KOPT-K1 (cell line): ENCODE data around the gene SYCP2.
A peak's percentile ranks its signal among the peaks of the same experiment; 100 is the strongest.

Experiments
- H3K27ac ChIP-seq: fragments of 200-600 bp; sonication (generic); 2 replicates; pipeline ENCODE4 v1.5.1; 2016; ENCODE audit warnings: antibody characterized with exemption, mild to moderate bottlenecking, low read depth, low read length; ENCODE audit not compliant: poor library complexity, severe bottlenecking
- H3K36me3 ChIP-seq: fragments of 200-600 bp; sonication (generic); 2 replicates; pipeline ENCODE4 v1.5.1; 2017; ENCODE audit warnings: antibody characterized with exemption, mild to moderate bottlenecking, low read length, moderate library complexity; ENCODE audit not compliant: insufficient read depth
- H3K9me3 ChIP-seq: fragments of 200-600 bp; sonication (generic); 2 replicates; pipeline ENCODE4 v1.5.1; 2017; ENCODE audit warnings: antibody characterized with exemption, low read length, mild to moderate bottlenecking; ENCODE audit not compliant: insufficient read depth, poor library complexity, severe bottlenecking

Gene SYCP2

DNA sequence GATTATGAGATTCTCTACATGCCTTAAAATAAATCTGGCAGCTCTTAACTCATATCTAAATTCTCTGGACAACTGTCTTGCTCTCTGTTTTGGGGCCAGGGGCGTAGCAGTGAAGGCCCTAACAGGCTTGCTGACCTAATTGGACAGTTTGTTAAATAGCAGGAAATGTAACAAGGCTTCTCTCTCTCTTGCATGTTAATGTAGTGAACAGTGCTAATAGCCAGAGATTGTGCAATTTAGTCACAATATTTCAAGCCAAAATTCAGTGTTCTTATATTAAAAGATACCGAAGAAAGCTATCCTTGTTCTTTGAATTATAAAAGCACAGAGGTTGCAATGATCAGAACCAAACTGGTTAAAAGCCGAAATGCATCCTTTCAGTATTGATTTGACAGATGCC, 3.7 kb upstream of the SYCP2 start:
- H3K36me3 ChIP-seq = peaks cover 17% of the 10 kb centered on the region
- H3K27ac ChIP-seq = no peak overlapping the region
- H3K9me3 ChIP-seq = no peaks in the 10 kb centered on the region

DNA sequence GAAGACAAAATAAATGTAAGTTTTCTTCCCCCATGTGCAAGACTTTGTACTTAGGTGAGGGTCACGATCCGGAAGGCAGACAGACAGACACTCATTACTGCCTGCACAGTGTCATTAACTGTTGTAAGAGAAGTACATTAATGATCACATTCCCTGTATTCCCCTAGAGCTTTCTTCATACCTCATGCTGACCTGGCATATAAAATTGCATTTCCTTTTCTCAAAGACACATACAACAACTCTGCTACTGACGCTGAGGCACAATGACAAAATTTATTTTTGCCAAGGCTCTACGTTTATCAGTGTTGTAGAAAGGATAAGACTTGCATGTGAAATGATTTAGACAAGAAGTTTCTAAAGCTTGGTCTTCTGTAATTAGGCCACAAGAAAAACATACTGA, 3.0 kb upstream of the SYCP2 start:
- Histone ChIP-seq H3K27ac (no peak overlapping the region), H3K36me3 (peaks cover 12% of the 10 kb centered on the region), H3K9me3 (no peaks in the 10 kb centered on the region)

DNA sequence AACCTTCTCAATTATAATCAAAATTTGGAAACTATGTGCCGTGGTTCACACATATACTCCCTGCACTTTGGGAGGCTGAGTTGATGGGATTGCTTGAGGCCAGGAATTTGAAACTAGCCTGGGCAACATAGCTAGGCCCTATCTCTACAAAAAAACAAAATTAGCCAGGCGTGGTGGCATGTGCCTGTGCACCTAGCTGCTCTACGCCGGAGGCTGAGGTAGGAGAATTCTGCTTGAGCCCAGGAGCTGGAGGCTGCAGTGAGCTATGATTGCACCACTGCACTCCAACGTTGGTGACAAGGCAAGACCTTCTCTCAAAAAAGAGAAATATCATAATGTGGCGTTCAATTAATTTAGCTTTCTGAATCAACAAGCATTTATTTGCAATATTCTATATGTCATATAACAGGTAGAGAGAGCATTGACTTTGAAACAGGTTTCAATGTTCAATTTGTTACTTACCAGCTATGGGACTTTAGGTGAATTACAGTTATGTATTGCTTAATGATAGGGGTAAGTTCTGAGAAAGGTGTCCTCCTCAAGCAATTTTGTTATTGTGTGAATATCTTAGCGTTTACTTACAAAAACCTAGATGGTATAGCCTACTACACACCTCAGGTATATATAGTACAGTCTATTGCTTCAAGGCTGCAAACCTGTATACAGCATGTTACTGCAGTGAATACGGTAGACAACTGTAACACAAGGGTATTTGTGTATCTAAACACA, 2.2 kb upstream of the SYCP2 start:
- peaks cover 12% of the 10 kb centered on the region for H3K36me3 ChIP-seq
- H3K27ac ChIP-seq = no peak overlapping the region
- H3K9me3 ChIP-seq = no peaks in the 10 kb centered on the region

DNA sequence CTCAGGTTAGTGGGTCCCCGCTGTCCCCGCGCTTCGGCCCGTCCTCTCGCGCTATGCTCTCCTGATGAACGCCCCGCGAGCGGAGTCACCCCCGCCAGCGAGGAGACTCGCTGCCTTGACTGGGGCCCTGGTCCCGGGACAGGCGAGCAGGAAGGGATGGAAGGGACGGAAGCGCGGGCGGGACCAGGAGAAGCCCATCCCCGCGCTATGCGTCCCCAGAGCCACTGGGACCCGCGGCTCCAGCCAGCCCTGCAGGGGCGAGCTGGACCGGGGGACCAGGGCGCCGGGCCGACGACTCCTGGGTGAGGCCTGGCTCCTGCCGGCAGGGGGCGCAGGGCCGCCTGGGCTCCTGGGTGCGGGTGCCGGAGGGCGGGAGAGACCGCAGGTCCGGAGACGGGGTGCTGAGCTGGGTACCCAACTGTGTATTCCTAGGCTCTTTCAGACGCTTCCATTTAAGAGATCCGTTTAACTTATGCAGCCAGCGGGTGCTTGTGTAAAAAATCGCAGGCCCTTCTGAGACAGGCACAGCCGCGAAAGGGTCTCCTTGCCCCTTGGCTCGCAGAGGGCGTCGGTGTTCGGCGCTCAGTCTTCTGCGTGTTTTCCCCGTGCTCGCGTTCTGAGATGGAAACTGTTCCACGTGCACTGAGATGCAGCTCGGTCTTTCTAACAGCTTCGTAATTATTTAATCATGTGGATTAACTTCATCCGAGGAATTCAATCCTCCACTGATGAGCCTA, 580 bp upstream of the SYCP2 start:
- H3K27ac ChIP-seq = peak overlapping the region; percentile 99
- no peaks in the 10 kb centered on the region for H3K9me3 ChIP-seq
- peaks cover 14% of the 10 kb centered on the region for H3K36me3 ChIP-seq

DNA sequence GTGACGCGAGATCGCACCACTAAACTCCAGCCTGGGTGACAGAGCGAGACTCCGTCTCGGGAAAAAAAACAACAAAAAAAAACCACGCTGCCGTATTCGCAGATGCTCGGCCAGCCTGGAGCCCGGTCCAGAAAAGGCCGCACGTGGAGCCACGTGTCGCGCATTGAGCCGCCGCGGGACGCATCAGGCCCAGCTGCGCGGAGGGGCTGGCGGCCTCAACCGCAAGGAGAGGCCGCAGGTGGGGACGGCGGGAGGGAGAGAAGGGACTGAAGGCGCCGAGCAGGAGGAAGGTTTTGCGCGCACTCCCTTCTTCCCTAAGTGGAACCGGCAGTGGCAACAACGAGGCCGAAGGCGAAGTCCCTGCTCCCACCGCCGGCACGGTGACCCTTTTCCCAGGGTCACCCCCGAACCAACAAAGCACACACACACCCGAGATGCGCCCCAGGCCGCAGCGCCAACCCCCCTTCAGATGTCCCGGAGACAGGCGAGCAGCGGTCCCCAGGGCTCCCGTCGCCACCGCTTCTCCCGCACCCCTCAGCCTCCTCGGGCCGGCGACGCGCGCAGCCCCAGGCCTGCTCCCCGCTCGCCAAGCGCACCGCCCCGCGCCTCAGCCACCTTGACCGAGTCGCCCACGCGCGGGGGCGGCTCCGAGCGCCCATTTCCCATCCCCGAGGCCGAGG, 681 bp downstream of the SYCP2 start:
- peaks cover 6% of the 10 kb centered on the region; the same call in 1 of the 2 replicates for H3K36me3 ChIP-seq

DNA sequence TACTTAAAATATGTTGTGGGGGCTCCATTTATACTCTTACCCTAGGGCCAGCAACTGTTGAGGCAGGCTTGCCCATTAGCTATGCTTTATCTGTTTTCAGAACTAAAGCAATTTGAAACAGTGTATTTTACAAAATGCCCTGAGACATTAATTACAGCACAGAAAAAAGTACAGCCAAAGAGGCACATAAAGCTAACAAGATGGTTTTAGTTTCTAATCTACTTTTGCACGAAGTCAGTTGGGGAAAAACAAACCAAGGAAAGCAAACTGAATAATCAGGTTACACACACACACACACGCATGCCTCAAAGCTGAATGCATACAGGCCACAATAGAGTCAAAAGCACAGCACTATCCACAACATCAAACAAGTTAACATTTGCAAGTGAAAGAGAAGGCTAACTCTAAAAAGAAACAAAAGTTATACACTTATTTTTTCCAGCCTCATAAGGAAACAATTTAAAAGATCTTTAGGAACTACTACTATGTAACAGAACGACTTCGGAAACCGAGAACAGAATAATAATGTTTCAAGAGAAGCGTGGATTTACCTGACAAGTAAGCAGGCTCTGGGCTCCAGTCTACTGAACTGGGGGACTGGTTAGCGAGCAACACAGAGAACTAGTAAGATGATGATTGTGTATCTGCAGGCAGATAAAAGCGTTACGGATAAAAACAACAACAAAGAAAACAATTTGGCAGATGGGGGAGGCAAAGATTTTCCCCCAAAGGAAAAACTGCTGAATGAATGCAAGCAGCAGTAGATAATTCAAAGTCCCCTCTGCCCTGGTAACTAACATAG, 1.7 kb downstream of the SYCP2 start:
- peaks cover 6% of the 10 kb centered on the region for H3K36me3 ChIP-seq
- peak overlapping the region; percentile 99 for H3K27ac ChIP-seq
- no peaks in the 10 kb centered on the region for H3K9me3 ChIP-seq

More for the DNA sequence above, 681 bp downstream of the SYCP2 start:
- Histone ChIP-seq H3K9me3 (no peaks in the 10 kb centered on the region), H3K27ac (peak overlapping the region; percentile 99)

DNA sequence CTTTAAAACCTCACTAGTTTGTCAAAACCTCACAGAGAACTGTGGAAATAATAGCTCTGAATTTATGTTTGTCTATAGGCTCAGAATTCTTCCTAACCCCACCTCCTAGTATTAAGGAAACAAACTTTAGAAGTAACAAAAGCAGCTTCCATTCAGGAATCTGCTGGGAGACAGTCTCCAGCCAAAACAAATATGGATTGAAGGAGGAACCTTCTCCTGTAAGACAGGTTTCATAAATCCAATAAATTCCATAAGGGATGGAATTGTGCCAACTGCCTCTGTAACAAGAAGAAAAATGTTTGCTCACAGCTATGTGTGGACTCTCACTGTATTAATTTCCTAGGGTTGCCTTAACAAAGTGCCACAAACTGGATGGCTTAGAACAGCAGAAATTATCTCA, 7.5 kb downstream of the SYCP2 start:
- H3K9me3 ChIP-seq = no peaks in the 10 kb centered on the region
- peaks cover 20% of the 10 kb centered on the region for H3K36me3 ChIP-seq
- no peak overlapping the region for H3K27ac ChIP-seq

DNA sequence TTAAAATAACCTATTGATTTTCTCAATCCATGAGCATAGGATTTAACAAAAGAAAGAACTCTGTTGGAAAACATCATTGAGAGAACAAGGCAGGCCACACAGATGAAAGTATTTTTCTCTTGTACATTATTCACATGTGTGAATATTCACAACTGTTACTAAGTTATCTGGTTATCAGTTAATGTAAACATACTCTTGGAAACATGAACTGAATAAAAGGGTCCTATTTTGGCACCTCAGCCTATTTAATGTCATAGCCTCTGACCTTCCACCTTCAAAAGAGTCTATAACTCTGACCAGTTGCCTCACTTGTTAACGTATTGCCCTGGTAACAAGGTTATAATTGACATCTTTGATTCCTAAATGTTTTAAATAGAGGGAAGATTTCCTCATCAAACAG, 8.1 kb downstream of the SYCP2 start:
- H3K27ac ChIP-seq = no peak overlapping the region
- H3K9me3 ChIP-seq = no peaks in the 10 kb centered on the region
- H3K36me3 ChIP-seq = peaks cover 22% of the 10 kb centered on the region

DNA sequence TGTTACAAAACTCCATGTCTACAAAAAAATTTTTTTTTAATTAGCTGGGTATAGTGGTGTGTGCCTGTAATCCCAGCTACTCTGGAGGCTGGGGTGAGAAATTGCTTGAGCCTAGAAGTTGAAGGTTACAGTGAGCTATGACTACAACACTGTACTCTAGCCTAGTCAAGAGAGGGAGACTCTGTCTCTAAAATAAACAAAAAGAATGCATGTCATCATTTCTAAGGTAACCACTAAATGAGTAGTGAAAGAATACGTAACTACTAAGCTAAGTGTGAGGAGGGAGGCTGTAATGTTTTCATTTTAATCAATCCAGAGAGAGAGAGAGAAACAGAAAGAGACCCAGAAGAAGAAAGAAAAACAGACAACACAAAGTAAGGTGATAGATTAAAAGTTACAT, 9.9 kb downstream of the SYCP2 start:
- Histone ChIP-seq H3K36me3 (peaks cover 34% of the 10 kb centered on the region), H3K27ac (no peak overlapping the region), H3K9me3 (no peaks in the 10 kb centered on the region)

DNA sequence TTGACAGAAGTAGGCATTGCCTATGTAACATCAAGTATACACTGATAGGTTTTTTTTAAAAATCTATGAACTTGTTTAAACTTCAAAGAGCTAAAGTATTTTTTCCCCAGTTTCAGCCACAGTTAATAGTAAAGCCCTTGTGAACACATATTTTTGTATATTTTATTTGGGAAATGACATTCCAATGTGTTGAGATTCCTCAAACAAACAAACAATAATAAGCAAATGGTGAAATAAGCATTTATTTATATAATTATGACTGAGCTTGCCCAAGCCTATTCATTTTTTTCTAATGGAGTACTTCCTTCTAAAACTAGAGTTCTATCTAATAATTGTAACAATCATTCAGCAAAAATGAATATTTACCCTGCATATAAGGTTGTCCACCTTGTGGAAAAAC, 12.5 kb downstream of the SYCP2 start:
- H3K36me3 ChIP-seq = peaks cover 51% of the 10 kb centered on the region
- no peaks in the 10 kb centered on the region for H3K9me3 ChIP-seq
- no peak overlapping the region for H3K27ac ChIP-seq

DNA sequence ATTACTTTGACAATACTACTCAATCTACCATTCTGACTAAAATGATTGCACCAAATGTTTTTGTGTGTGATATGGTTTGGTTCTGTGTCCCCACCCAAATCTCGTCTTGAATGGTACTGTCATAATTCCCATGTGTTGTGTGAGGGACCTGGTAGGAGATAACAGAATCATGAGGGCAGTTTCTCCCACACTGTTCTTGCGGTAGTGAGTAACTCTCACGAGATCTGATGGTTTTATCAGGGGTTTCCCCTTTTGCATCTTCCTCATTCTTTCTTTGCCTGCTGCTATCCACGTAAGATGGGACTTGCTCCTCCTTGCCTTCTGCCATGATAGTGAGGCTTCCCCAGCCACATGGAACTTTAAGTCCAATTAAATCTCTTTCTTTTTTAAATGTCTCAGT, 20.8 kb downstream of the SYCP2 start:
- H3K36me3 ChIP-seq = peaks cover 91% of the 10 kb centered on the region
- H3K27ac ChIP-seq = no peak overlapping the region
- no peaks in the 10 kb centered on the region for H3K9me3 ChIP-seq

DNA sequence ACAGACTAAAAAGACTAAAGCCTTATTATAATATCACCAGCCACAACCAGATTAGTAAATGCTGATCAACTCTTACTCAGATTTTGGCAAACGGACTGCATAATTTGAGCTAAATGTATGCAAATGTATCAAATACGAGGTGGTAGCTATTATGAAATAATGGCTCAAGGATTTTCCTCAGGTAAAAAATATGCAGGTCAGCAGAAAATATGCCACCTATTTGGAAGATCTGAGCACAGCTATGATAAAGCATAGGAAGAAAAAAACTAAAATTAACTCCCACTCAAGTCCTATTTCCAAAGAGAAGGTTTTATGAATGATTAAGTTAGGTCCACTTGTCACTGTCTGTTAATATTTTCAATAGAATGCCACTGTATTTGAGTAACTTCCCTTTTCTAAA, 22.4 kb downstream of the SYCP2 start:
- Histone ChIP-seq H3K27ac (no peak overlapping the region), H3K36me3 (peaks cover 92% of the 10 kb centered on the region), H3K9me3 (no peaks in the 10 kb centered on the region)

DNA sequence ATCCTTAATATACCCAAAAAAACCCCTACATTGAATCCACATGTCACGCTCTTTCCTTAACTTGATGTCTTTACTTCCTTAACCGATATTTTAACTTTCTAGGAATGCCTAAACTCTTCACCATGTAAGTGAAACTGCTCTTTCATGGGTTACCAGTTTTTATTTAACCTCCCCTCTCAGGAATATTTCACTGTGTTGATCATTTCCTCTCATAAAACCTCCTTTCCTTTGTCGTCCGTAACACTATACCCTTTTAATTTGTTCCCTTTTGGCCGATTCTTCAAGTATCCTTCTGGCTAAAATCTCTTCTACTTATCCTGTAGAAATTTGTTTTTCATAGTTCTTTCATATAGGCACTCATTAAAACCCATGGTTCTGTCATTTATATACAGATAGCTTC, 24.6 kb downstream of the SYCP2 start:
- no peaks in the 10 kb centered on the region for H3K9me3 ChIP-seq
- H3K36me3 ChIP-seq = peaks cover 96% of the 10 kb centered on the region

DNA sequence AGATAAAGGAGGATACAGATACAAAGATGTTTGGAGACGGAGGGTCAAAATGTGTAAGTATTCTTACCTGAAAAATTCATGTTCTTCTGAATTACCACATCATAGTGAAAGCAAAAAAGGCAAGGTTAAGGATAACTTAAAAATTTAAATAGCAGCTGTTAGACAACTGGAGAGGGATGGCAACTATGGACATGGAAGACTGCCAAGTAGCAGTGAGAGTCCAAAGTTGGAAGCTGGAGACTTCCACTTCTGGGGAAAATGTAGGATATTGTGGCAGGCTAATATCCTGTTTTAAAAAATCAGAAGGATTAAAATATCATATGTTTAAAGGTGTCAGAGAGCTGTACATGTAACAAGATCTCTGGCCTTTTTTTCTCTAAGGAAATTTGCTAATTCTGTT, 29.8 kb downstream of the SYCP2 start:
- H3K27ac ChIP-seq = no peak overlapping the region
- no peaks in the 10 kb centered on the region for H3K9me3 ChIP-seq
- peaks cover 98% of the 10 kb centered on the region for H3K36me3 ChIP-seq

More for the DNA sequence above, 24.6 kb downstream of the SYCP2 start:
- H3K27ac ChIP-seq = no peak overlapping the region

DNA sequence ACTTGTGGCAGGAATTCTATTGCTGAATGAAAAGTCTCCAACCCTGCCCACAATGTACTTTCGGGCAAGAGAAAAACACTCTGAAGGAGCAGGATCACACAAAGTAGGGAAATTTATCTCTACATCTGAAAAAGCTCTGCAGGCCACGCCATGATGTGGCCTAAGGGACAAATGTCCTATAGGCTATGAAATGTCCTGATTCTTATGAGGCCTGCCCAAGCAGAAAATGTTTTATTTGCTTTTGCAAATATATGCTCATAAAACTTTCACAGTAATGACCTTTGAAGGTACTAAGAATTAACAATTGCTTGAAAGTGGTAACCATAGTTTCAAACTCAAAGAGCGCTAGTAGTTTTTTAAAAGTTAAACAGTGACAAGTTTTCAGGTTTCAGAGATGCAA, 31.0 kb downstream of the SYCP2 start:
- peaks cover 98% of the 10 kb centered on the region for H3K36me3 ChIP-seq
- no peaks in the 10 kb centered on the region for H3K9me3 ChIP-seq
- no peak overlapping the region for H3K27ac ChIP-seq
